G401.6 (cell line): ENCODE data around the gene ATP5ME.
"Not testable (repeated sequence)": the region's sequence is repeated elsewhere in the genome, so short reads cannot be mapped to it uniquely, and the experiment has no call there.

Source experiments
- FAIRE-seq: peaks from 2 replicates; lab custom pipeline; 2012; peaks lifted over from hg19 to GRCh38; lab: Jason Lieb, UNC

ATP5ME gene

DNA sequence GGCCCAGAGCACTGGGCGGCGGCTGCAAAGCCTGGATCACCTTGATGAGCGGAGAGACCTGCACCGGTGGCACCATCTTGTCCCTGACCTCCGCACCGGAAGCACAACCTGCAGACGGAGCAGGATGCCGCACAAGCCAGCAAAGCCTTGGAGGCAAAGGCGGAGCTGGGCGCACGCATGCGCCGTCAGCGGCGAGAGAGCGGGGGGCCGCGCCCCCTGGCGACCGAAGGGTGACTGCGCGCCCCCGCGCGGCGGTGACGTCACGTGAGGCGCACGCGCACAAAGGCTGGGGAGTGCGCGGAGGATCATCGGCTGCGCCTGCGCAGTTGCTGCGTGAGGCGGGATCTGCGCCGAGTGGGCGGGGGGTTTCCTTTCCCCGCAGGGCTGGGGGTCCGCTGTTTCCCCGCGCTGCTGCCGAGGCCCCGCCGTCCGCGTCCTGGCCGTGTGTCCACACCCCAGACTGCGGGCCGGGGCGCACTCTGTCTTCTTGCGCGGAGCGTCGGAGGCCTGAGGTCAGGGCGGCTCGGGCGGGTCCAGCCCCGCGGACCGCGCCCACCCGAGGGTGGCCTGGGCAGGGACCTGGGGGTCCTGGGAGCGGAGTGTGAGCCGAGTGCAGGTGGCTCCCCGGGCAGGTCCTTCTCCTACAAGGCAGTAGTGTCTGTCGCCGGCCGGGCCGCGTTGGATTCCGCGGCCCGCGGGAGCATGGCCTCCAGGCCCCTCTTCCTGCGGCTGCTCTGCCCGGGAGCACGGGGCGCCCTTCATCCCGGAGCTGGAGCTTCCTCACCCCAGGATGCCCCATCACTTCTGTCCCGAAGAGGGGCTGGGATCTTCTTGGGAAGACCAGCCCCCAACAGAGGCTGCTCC, at the start of gene ATP5ME, which contains the start of gene MYL5:
TSS of gene ATP5ME (minus strand) at position 105 of the 864 bp plus-strand sequence. CDS start at position 76, 29 bp downstream.
TSS of gene MYL5 (plus strand) at position 371 of the 864 bp plus-strand sequence. CDS start 3,485 bp downstream, outside the sequence.
- FAIRE-seq: peak; percentile 66

- FAIRE-seq: no peak
Observed at GRCh38 chr4:722851-723360, 48.8 kb upstream of the ATP5ME start.

GRCh38 chr4:722169-722725, 48.2 kb upstream of the ATP5ME start:
- FAIRE-seq: no peak

- FAIRE-seq: no peak
Observed at GRCh38 chr4:721261-722168, 47.4 kb upstream of the ATP5ME start.

DNA sequence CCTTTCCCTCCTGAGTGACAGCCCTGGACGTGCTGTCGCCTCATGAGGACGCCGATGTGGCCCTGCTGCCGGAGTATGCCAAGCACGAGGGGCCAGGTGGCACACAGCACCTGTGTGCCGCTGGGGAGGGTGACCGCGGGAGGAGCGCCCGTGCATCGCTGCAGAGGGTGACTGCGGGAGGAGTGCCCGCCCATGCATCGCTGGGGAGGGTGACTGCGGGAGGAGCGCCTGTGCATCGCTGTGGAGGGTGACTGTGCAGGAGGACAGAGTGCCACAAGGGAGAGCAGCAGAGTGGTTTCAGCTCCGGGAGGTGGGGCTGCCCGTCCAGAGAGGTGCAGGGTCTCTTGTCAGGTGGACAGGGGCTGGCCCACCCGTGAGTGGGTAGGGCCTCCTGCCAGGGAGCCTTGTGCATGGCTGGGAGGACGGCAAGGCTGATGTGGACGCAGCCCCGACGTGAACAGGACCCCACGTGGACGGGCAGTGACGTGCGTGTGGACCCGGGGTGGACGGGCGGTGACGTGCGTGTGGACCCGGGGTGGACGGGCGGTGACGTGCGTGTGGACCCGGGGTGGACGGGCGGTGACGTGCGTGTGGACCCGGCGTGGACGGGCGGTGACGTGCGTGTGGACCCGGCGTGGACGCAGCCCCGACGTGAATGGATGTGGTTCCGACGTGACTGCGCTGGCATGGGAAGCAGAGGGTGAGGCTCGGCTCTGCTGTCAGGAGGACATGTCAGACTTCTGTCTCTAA, 46.2 kb upstream of the ATP5ME start:
- FAIRE-seq: no peak

GRCh38 chr4:718460-718859, 44.4 kb upstream of the ATP5ME start:
- FAIRE-seq: no peak

GRCh38 chr4:717601-718320, 43.7 kb upstream of the ATP5ME start:
- FAIRE-seq: no peak

DNA sequence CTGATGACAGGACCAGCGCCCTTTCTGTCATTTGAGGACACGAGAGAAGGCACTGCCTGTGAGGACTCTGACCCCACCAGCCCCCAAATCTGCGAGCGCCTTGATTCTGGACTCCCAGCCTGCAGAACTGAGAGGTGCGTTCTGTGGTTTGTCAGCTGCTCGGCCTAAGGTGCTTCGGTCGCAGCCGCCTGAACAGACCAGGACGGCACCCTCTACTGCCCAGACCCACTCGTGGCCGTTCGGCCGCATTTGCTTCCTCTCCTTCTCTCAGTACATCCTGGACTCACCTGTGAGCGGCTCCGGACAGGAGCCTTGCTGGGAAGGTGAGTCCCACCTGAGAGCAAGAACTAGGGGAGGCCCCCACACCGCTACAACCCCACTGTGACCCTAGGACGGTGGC, 40.0 kb upstream of the ATP5ME start:
- no peak for FAIRE-seq

- no peak for FAIRE-seq
Observed at GRCh38 chr4:712916-713632, 39.0 kb upstream of the ATP5ME start.

DNA sequence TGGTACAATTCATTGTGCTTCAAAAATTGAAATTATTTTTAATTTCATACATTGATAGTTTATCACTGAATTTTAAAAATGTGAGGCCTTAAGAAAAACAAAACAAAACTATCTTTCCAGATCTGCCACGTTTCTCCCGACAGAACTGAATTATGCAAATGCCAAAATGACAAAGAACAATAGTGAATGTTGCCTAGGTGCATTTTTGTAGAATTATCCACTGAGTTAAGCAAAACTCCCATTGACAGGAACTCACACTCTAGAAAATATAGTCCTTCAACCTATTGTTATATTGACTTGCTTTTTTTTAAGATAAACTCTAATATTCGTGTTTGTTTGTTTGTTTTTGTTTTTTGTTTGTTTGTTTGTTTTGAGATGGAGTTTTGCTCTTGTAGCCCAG, 38.0 kb upstream of the ATP5ME start:
- peak; percentile 69 for FAIRE-seq

DNA sequence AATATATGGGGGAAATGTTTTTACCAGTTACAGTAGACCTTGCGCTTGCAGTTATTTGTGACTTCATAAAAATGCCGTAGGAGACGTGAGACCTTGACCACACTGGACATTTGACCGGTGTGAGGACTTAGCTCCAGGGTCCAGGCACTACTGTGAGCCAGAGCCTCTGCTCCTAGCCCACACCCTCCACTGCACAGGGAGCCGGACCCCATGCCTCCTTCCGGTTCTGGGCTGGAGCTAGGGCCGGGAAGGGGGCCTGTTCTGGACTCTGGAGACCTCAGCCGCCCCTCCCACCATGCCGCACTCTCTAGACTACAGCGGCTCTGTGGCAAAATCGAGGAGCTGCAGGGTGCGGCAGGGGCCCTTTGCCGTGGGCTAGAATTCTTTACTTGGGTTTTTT, 36.8 kb upstream of the ATP5ME start:
- FAIRE-seq: no peak

GRCh38 chr4:710116-710515, 36.0 kb upstream of the ATP5ME start:
- no peak for FAIRE-seq

DNA sequence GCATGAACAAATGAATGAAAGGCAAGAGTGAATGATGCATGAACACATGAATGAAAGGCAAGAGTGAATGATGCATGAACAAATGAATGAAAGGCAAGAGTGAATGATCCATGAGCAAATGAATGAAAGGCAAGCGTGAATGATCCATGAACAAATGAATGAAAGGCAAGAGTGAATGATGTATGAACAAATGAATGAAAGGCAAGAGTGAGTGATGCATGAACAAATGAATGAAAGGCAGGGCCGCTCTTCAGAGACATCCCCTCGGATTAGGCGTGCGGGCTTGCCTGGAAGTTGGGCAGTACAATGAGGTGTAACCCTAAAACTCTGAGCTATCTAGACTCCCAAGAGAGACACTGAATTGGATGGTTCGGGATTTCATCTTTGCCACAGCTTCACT, 35.3 kb upstream of the ATP5ME start:
- FAIRE-seq: no peak

DNA sequence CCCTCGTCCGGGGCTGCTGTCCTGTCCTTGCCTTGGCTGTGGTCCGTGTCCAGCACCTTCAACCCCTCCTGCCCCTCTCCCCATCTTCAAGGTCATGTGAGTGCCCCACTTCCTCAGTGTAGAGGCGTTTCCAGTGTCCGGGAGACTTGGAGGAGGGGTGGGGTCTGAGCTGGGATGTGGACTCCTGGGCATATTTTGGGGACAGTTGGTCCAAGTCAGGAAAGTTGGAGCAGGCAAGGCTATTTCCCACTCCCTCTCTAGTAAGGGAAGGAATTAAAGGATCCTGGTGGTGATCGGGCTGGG, 34.5 kb upstream of the ATP5ME start:
- FAIRE-seq: no peak

GRCh38 chr4:707929-708630, 34.0 kb upstream of the ATP5ME start:
- no peak for FAIRE-seq

DNA sequence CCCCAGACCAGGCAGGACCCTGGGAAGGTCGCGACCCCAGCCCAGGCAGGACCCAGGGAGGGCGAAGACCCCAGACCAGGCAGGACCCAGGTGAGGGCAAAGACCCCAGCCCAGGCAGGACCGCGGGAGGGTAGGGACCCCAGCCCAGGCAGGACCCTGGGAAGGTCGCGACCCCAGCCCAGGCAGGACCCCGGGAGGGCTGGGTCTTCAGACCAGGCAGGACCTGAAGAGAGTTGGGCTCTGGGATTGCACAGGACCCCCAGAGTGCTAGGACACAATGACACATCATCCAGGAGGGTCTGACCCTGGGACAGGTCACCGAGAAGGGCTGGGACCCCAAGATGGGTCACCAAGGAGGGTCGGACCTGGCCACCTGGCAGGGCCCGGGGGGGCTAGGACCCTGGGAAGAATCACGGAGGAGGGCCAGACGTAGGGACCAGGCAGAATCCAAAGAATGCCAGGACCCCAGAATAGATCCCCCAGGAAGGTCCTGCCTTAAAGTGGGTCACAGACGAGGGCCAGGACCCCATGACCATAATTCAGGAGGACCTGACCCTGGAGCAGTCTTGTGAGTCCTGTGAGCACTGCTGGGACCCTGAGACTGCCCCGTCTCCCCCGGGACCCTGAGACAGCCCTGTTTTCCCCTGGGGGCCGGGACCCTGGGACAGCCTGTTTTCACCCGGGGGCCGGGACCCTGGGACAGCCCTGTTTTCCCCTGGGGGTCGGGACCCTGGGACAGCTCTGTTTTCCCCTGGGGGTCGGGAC, 32.9 kb upstream of the ATP5ME start:
- FAIRE-seq: no peak

- not testable (repeated sequence) for FAIRE-seq
Observed at GRCh38 chr4:706083-706633, 32.1 kb upstream of the ATP5ME start.

- no peak for FAIRE-seq
Observed at GRCh38 chr4:705278-706082, 31.4 kb upstream of the ATP5ME start, which contains the start of gene PCGF3. PCGF3 (plus strand) TSS chr4:705832; CDS start chr4:733681, 27,849 bp downstream.
